Dermis microvascular lymphatic vessel endothelial cell (primary cell): ENCODE measurements around the gene AGBL1. TPM values are rescaled to one million over a fixed set of nuclear protein-coding genes. Genes with fewer than 3 reads are reported as not detected.

ENCODE experiments used
- DNase-seq, 2 donors: peaks; one replicate each; pipeline versions ENCODE4 v3.0.0 to v3.0.0-alpha.2; 2010; ENCODE audit warnings: low read depth in 2 of 2
- total RNA-seq: library from RNA; depleted of rRNA; stranded (reverse); fragments of >200 nt; gene quantifications from 2 replicates; pipeline ENCODE4 v1.2.1, GENCODE V29; 2014

The AGBL1 gene
- total RNA-seq, 1 donor from 2014 or later: not detected

DNA sequence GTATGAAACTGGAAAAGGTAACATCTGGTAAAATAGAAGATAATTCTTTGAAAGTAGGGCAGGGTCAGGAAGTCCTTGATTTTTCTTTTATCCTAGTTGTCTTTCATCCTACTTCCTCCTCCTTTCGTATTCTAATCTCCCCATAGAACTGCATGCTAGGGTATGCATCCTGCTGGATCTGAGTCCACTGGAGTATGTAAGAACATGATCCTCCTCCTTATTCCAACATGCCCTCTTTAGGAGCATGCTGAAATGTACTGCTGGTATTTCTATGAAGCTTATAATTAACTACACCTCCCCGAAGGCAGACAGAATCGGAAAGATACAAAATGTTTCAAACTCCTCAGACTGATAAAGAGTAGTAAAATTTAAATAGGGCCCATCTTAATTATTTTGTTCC, 493.8 kb downstream of the AGBL1 start:
- no peak for DNase-seq

DNA sequence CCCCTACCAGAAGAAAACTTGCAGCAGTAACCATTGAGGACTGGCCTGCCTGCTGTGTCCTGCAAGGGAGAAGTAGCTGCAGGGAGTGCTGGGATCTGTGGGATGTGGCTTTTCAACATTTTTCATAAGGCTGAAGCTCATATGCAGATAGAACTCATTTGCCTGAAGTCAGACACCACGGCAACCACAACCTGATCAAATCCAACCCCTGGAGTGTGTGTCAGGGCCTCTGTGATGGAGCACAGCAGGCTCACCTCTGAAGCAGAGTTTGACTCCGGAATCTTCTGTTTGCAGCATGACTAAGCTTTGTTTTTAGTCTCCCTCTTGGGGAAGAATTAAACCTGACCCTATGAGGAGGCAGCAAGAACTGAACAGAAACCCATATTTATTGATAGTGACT, 508.7 kb downstream of the AGBL1 start:
- DNase-seq: no peak

DNA sequence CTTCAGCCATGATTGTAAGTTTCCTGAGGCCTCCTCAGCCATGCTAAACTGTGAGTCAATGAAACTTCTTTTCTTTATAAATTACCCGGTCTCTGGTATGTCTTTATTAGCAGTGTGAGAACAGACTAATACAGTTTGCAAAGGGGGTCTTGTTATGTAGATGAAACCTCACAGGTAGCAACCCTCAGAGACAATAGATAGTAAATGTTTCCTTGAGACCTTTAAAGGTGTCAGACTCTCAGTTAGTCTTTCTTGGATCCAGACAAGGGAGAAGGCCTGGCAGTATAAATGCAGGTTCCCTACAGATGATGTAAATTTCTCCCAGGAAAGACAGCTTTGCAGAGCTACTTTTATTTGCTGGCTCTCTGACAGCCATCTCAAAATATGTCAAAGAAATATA, 510.8 kb downstream of the AGBL1 start:
- no peak for DNase-seq

DNA sequence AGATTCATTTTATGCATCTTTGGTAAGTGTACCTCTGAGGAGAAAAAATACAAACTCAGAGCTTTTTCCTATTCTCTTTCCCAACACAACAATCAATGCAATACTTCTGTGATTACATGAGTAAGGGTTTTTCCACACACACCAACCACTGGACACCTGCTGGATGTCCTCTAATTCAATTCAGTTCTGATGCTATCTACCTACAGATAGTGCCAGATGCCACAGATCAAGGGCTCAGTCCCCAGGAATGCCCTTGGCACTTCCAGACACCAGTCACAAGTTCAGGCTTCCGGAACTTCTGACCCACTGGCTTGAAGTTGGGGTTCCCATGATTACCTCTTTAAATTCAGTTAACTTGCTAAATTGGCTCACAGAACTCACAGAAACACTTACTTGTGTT, 511.5 kb downstream of the AGBL1 start:
- DNase-seq: no peak

DNA sequence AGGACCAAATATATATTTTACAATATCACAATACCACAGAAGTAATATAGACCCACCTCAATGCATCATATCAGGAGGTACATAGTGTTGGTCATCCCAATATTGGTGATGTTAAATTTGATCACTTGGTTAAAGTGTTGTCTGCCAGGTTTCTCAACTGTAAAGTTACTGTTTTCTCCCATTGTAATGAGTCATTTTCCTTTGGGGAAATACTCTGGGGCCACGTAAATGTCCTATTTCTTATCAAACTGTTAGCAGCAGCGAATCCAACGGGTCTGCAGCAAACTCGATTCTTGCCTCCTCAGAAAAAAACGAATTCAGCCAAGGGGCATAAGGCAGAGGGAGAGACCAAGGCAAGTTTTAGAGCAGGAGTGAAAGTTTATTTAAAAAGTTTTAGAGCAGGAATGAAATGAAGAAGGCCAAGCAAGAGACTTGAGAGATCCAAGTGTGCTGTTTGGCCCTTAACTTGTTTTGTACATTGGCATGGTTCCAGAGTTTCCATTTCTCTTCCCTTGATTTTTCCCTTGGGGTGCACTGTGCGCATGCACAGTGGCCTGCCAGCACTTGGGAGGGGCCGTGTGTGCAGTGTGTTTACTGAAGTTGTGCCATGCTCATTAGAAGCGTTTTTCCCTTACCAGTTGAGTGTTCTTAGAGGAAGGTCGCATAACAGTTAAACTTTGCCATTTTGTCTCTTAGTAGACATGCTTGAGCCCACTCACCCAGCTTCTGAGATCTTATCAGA, 512.5 kb downstream of the AGBL1 start:
- no peak for DNase-seq

DNA sequence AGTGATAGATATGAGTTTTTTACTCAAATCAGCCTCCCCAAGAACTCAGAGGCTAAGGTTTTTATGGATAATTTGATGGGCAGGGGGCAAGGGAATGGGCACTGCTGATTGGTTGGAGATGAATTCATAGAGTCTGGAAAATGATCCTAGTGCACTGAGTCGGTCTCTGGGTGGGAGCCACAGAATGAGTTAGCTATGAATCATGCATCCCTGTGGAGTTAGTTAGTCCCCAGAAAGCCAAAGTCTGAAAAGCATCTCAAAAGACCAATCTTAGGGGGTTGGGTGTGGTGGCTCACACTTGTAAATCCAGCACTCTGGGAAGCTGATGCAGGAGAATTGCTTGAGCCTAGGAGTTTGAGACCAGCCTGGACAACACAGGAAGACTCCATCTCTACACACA, 516.1 kb downstream of the AGBL1 start:
- DNase-seq: no peak

DNA sequence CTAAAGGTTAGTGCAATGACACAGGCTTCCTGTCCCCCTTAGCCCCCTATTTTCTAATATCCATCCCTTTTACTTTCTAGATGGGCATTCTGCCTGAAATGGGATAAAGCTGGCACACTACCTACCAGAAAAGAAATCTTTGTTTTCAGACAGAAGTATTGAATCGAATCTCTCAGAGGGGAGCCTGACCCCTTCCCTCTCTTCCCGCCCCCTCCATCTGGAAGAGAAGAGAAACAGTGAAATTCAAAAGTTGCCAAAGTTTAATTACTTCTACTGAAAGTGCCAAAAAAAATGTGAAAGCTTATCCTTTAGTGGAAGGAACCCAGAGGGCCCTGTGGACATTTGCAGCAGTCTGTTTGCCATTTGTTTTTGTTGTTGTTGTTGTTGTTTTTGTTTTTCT, 523.8 kb downstream of the AGBL1 start:
- no peak for DNase-seq

DNA sequence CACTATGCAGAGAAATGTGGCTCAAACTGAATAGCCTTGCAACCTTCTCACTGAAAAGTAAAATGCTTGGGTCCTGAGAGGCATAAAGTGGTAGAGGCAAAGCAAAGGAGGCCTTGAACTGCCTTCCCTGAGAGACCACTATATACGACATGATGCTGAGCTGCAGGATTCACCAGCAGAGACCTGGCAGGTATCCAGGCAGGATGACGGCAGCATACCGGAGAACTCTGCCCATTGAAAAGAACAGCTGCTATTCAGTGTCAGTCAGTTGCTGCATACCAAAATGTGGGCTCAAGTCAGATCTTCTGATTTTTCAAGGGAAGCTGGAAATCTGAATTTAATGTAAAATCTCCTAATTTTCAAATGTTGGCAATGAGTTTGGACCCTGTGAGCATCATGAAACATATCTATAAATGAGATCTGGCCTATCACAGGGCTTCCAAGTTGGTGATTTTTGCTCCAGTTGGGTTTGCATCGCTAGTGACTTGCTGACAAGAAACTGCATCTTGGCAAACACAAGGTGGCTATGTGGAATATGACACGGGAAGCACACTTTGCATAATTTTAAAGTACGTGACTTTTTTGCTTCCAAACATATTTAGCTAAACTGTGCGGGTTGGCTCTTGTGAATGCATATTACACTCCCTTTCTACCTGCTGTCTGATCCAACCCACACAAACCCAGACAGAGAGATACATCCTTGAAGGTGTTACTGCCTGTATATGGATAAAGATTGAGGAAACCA, 529.0 kb downstream of the AGBL1 start:
- no peak for DNase-seq

DNA sequence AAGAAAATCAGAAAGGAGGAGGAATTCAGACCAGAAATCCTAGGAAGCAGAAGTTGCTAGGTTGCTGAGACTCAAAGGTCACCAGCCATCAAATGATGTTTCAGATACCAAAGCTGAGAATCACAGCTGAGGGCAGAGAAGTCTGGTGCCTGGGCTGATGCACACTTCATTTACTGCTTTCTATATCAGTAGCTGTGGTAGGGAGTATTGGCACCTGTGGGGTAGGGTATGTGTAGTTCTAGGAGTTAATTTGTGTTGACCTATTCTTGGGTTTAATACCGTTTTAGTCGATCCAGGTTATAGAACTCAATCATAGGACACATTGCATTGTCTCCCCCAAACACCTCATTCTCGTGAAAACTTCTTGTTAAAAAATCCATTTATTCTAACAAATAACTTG, 529.6 kb downstream of the AGBL1 start:
- DNase-seq: no peak

DNA sequence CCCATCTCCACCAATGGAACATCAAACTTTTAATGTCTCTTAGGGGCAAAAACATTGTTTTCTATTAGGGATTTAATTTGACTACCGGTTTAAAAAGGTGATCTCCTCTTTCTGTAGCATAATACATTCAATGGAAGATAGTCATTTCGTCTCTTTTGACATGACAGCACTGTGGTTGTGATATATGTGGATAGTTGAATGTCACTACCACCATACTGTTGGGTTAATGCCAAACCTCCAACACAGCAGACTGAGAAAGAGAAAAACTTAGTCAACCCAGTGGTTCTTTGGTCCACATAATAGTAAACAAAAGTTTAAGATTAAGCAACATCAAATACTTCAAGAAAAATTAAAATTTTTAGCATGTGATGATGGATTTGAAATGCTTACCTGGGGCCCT, 530.4 kb downstream of the AGBL1 start:
- no peak for DNase-seq

DNA sequence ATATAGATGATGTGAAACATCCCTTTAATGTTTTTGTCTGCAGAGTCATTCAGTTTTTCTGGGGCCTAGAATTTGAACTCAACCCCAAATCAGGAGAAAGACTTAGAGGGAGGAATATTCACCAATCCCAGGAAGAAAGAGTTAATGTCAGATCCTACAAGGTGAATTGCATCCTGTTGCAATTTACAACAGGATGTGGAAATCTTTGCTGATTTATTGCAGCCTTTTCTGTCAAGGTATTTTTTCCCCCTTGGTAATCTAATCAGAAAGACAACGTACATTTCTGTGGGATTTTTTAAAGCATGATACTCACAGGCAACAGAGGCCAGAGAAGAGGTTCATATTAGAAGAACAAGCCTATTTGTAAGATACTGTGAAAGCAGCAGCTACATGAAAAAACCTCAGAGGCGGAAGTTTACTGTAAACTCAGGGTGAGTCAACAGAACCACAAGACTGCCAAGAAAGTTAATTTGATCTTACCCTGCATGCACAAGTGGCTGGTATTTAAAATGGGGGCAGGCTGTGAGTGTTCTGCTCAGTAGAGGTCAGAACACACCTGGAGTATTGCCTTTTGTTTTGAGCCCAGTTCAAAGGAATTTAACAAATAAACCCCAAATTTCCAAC, 531.9 kb downstream of the AGBL1 start:
- no peak for DNase-seq

DNA sequence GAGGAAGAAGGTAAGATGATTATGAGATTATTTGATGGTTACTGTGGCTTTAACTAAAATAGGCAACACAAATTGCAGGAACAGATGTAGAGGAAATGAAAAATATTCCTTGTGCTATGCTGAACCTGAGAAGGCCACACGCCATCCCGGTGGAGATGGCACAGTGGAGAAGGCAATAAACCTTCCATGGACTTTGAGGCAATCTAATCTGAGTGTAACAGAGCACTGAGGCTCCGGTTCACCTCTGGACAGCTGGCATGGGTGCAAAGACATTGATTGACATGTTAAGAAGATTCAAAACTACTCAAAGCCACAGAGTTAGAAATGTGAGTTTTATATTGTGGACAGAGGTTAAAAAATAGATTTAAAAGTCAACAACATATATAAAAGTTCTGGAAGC, 535.7 kb downstream of the AGBL1 start:
- no peak for DNase-seq

DNA sequence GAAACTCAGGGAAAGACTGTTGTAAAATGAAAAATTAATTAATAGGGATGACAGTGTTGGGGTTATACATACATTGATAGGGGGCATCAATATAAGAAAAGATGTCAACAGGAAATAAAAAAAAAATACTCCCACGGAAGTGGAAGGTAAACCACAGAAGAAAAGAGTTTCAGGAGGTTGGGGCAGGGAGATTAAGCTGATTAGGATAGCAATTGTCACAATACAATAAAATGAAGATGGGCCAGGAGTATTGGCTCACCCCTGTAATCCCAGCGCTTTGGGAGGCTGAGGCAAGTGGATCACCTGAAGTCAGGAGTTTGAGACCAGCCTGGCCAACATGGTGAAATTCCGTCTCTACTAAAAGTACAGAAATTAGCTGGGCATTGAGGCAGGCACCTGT, 536.1 kb downstream of the AGBL1 start:
- no peak for DNase-seq

DNA sequence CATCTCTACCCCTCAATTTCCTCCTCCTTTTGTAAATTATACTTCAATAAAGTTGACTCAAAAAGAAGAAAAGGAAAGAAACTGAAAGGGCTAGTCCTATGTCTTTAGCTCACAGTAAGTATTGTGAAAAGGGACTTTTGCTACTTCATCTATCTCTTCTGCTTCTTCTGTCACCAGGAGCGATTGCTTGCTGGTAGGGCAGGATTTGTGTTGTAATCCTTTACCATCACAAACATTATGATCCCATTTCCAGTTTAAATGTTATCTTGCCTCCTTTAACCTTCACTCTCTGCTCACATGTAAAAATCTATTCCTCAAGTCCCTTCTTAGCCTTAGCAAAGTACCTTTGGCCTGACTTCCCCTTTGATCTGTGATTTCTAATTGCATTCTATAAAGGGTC, 537.1 kb downstream of the AGBL1 start:
- no peak for DNase-seq

DNA sequence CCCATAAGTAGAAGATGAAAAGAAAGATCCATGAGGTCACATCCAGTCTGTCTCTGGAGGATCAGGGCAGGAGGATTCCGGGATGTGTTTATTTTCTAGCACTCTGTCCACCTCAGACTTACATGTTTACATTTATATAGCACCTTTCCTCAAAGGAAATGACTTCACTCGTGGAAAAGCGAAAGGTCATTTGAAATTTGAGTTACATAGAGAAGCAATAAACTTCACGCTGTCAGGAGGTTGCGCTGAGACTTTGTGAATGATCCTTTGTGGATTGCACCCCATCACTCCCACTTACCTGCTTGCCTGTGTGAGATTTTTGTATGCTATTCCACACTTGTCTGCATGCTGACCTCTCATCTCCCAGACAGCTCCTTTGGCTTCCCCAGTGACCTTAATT, 540.5 kb downstream of the AGBL1 start:
- DNase-seq: no peak

DNA sequence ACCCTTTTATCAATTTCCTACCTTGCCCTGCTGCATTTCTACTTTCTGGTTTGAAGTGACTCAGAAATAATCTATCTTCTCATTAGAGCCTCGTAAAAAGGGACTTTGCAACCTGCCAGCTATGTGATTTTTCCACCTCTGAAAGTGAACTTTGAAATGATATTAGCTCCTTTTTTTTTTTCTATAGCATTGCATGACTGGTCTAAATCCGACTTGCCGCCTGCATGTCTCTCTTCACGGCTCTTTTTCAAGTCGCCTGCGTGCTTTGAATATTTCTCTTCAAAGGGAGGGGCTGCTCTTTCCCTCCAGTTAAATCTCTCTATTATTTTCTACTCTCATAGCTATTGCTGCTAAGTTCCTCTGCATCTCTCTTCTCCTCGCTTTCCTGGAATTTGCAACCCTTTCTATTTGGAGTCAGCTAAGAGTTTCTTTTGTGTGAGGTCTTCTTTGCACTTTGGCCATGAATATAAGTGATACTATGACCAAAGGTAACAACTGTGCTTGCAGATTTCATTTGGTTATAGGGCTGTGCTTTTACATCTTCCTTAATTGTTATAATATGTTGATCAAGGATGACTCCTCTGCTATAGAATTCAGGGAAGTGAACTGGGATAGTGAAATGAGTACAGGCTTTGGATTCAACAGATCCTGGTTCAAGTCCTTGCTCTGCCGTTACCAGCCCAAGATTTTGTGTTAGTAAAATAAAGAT, 541.1 kb downstream of the AGBL1 start:
- DNase-seq: no peak

DNA sequence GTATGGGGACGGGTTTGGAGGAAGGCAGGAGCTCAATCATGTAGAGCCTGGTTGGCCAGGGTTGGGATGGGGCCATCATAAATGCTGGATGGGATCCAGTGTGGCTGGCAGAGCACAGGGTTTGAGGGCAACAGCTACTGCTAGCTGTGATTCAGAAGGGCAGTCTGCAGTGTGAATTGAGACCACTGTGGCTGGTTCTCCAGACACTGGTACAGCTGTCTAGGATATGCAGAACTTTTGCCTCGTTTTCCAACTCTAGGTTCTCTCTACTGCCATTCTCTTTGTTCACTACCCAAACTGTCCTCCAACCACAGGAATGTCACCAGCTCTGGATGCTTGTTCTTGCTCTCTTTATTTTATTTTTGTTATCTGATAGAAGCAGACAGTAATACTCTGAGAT, 543.6 kb downstream of the AGBL1 start:
- no peak for DNase-seq

DNA sequence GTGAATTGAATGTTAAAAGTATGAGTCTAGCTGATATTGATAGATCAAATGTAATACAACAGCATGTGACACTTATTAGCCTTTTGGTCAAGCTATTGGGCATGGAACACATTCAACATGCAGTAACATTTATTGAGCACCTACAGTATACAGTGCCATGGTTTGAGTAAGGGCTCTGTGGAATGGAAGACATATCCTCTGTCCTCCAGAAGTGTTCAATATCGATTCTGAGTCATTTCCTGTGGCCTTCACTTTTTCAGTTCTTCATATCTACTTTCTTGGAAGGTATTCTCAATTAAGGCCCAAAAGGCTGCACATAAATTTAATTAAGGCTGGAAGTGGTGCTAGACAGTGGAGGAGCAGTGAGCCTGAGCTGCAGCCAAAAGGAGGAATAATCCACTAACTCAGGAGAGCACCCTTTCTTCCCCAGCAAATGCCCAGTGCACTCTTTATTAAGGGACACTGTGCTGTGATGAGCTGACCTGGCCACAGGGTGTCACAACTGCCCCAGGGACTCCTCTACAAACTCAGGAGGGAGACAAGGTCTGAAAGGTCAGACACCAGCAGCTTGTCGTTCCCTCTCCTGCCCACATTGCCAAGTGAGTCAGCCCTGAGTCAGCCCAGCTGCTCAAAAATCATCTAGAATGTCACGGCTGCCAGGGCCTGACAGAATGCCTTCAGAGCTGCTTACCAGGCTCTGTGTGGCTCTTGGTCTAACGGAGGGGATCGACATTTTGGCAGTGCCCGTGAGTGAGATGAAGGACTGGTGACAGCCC, 544.8 kb downstream of the AGBL1 start:
- DNase-seq: peak; percentile 11 to 47

DNA sequence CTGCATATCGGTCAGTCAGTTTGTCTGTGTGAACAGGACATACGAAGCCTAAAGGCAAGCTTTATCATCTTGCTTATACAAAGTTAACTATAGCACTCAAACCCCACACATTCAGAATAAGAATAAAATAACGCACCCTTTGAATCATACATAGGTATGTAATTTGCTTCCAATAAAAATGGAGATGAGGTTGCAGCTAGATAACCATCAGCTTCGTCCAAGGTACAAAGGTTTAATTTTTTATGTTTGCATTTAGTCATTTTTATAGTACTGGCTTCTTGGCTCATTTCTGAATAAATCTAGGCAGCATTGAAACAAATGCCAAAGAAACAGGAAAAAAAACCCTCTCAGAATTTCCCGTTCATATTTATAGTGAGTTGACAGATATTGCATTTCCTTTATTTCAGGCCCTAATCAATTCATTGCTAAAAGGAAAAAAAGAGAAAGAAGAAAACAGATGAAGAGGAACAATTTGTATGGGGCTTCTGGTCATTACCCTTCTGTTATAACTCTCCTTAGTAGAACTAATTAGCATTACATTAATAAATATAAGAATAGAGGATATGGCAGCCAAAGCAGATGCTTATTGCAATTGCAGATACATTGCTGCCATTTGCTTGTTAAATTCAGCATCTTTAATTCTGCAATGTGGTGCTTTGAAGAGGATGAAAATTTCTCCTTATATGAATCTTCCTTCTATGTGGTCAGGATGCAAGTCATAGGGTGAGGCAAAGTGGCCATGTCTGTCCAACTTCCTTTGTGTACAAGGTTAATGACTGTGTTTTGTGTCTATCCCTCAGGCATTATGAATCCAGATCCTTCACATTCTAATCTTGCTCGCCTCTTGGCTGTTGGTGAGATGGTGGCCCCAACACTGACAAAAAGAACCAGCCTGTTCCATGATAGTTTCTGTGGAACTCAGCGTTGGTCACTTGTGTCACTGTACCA, 550.0 kb downstream of the AGBL1 start:
- DNase-seq: no peak

DNA sequence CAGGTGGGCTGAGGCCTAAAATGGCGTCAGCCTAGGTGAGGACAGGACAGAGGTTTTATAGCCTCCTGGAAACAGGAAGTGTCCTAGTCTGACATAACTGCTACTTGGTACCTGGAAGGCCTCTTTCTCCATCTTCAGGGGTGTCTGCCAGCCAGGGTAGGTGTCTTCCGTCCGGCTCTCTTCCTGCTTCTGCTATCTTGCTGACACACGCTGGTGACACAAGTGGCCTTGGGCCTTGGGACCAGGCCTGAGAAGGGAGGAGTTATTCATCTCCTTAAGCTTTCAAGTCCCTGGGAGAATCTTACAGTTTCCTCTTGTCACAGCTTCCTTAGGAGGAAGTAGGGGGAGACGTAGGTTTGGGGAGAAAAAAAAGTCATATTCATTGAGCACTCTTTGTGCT, 551.3 kb downstream of the AGBL1 start:
- DNase-seq: no peak
